ENCODE measurements around the gene JAKMIP1. TPM values are rescaled to one million over a fixed set of nuclear protein-coding genes. Genes with fewer than 3 reads are reported as not detected.

JAKMIP1 gene
- polyA plus RNA-seq, 3 donors = 0.08 TPM; not detected in 2

DNA sequence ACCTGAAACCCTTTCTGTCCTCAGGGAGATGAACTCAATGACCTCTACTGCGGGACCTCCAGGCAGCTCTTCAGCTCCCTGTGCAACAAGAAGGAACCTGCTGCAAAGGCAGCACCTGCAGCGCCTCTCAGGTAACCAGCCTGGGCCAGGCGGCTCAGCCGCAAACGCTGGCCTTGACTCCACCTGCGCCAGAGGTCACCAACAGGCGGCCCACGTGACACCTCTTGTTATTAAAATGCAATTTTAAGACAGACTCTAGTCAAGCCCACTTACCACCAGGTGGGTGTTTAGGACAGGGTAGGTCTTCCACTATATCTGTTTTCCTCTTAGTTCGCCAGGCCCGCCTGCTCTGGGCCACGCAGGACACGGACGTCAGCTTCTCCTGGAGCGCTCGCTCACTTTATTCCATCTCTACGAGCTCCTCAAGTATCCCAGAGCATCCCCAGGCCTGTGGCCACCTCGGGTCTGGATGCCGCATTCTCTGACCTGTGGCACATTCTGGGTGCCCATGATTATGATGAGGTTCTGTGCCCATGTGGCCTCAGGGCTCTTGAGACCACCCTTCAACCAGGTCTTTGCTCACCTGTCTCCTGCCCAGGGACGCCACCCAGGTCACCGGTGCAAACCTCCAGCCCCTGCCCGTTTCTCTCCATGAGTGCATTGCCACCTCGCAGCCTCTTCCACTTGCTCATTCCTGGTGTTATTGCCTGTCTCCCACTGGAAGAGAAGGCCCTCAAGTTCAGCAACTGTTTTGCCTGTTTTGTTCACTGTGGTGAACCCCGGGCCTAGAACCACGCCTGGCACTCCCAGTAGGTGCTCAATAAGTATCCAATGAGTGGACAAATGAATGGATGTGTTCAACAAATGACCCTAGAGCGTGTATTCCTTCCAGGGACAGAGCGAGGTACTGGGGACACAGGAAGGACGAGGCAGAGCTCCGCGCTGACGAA is 32.8 kb upstream of the JAKMIP1 start:
- H2AFZ ChIP-seq (ENCODE audit: insufficient read depth, low read depth, low read length, poor library complexity, severe bottlenecking) = no peak overlapping the region
- H4K20me1 ChIP-seq (ENCODE audit: insufficient read depth, low read length) = no peaks in the 10 kb centered on the region
- H3K36me3 Mint-ChIP-seq = no peaks in the 10 kb centered on the region
- DNase-seq = no peak
- TF ChIP-seq, protein P1, sequence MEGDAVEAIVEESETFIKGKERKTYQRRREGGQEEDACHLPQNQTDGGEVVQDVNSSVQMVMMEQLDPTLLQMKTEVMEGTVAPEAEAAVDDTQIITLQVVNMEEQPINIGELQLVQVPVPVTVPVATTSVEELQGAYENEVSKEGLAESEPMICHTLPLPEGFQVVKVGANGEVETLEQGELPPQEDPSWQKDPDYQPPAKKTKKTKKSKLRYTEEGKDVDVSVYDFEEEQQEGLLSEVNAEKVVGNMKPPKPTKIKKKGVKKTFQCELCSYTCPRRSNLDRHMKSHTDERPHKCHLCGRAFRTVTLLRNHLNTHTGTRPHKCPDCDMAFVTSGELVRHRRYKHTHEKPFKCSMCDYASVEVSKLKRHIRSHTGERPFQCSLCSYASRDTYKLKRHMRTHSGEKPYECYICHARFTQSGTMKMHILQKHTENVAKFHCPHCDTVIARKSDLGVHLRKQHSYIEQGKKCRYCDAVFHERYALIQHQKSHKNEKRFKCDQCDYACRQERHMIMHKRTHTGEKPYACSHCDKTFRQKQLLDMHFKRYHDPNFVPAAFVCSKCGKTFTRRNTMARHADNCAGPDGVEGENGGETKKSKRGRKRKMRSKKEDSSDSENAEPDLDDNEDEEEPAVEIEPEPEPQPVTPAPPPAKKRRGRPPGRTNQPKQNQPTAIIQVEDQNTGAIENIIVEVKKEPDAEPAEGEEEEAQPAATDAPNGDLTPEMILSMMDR (IDR thresholded peaks at IDR 0.05) = no peak
- H3K4me3 ChIP-seq (replicated peaks in 1 of 3; ENCODE audit: low read depth in 2 of 3, low read length in 3 of 3) = no peak overlapping the region
- H3K4me1 ChIP-seq (ENCODE audit: control insufficient read depth in 1 of 2, insufficient read depth in 2 of 2, low read length in 2 of 2) = no peaks in the 10 kb centered on the region
- H3K9ac ChIP-seq (ENCODE audit: insufficient read depth, low read length, poor library complexity, severe bottlenecking) = no peak overlapping the region
- intact Hi-C loops (cut with micrococcal nuclease) = no loop called here
- H3K27ac ChIP-seq (ENCODE audit: low read depth in 1 of 2, low read length in 2 of 2) = no peak overlapping the region
- H3K4me2 ChIP-seq (replicated peaks; ENCODE audit: extremely low read depth, low read length, poor library complexity, severe bottlenecking) = no peak overlapping the region
- peaks cover 0 to 8% (median 2%) of the 10 kb centered on the region in 3 donors for H3K27me3 Mint-ChIP-seq (ENCODE audit: low read depth in 3 of 3)
- H3K27ac Mint-ChIP-seq = no peak overlapping the region
- peaks cover 0 to 1% (median 0%) of the 10 kb centered on the region in 7 donors for H3K9me3 Mint-ChIP-seq
- H3K9me3 ChIP-seq (replicated peaks in 1 of 2; ENCODE audit: control insufficient read depth in 1 of 2, insufficient read depth in 1 of 2, low read length in 2 of 2) = no peaks in the 10 kb centered on the region
- H3K36me3 ChIP-seq (replicated peaks in 1 of 2; ENCODE audit: control insufficient read depth in 1 of 2, insufficient read depth in 2 of 2, low read length in 2 of 2) = no peaks in the 10 kb centered on the region
- H3K27me3 ChIP-seq (ENCODE audit: control insufficient read depth in 2 of 2, insufficient read depth in 2 of 2, low read length in 2 of 2) = no peaks in the 10 kb centered on the region
- H3K4me3 Mint-ChIP-seq = no peak overlapping the region
- no peaks in the 10 kb centered on the region for H3K79me2 ChIP-seq (ENCODE audit: insufficient read depth, low read length)
- H3K4me1 Mint-ChIP-seq = no peaks in the 10 kb centered on the region
- 95% methylated on average over 21 of the region's 30 CpGs for WGBS (ENCODE audit: insufficient coverage)

DNA sequence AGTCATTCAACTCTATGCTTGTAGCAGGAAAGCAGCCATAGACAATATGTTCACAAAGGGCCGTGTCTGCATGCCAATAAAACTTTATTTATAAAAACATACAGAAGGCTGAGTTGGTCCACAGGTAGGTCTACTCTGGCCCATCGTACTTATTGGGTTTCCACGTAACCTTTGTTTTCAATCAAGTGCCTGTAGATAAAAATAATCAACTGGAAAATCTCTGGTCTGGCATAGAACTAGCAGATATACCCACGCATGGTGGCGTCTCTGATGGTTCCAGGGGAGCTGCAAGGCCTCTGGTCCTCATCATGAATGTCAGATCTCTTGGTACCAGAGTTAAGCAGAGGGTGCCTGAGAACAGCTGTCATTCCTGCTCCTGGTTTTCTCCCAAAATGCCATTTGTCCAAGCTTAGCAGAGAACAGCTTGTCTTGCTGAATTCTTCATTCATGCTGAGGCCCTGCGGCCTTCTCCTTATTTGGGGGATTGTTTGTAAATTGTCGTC is 31.4 kb upstream of the JAKMIP1 start:
- DNase-seq = no peak
- H3K4me3 Mint-ChIP-seq = no peak overlapping the region
- intact Hi-C loops (cut with micrococcal nuclease) = no loop called here

More for the DNA sequence above, 31.4 kb upstream of the JAKMIP1 start:
- WGBS (ENCODE audit: insufficient coverage) = 96% methylated on average over 4 of the region's 7 CpGs
- TF ChIP-seq, protein P1 (IDR thresholded peaks at IDR 0.05) = no peak
- Histone ChIP-seq H4K20me1 (ENCODE audit: insufficient read depth, low read length) (no peaks in the 10 kb centered on the region), H3K27ac (ENCODE audit: low read depth in 1 of 2, low read length in 2 of 2) (no peak overlapping the region), H2AFZ (ENCODE audit: insufficient read depth, low read depth, low read length, poor library complexity, severe bottlenecking) (no peak overlapping the region), H3K9me3 (replicated peaks in 1 of 2; ENCODE audit: control insufficient read depth in 1 of 2, insufficient read depth in 1 of 2, low read length in 2 of 2) (no peaks in the 10 kb centered on the region), H3K79me2 (ENCODE audit: insufficient read depth, low read length) (no peaks in the 10 kb centered on the region), H3K4me2 (replicated peaks; ENCODE audit: extremely low read depth, low read length, poor library complexity, severe bottlenecking) (no peak overlapping the region), H3K27me3 (ENCODE audit: control insufficient read depth in 2 of 2, insufficient read depth in 2 of 2, low read length in 2 of 2) (no peaks in the 10 kb centered on the region), H3K4me3 (replicated peaks in 1 of 3; ENCODE audit: low read depth in 2 of 3, low read length in 3 of 3) (no peak overlapping the region), H3K36me3 (replicated peaks in 1 of 2; ENCODE audit: control insufficient read depth in 1 of 2, insufficient read depth in 2 of 2, low read length in 2 of 2) (no peaks in the 10 kb centered on the region), H3K4me1 (ENCODE audit: control insufficient read depth in 1 of 2, insufficient read depth in 2 of 2, low read length in 2 of 2) (no peaks in the 10 kb centered on the region), H3K9ac (ENCODE audit: insufficient read depth, low read length, poor library complexity, severe bottlenecking) (no peak overlapping the region)
- H3K4me1 Mint-ChIP-seq = no peaks in the 10 kb centered on the region
- no peaks in the 10 kb centered on the region for H3K36me3 Mint-ChIP-seq
- H3K27ac Mint-ChIP-seq = no peak overlapping the region
- H3K9me3 Mint-ChIP-seq = peaks cover 0 to 1% (median 0%) of the 10 kb centered on the region in 7 donors
- H3K27me3 Mint-ChIP-seq (ENCODE audit: low read depth in 3 of 3) = peaks cover 0 to 8% (median 2%) of the 10 kb centered on the region in 3 donors

Measured in CD14-positive monocyte (primary cell).